ENCODE data around the gene MACROD2. TPM values are rescaled to one million over a fixed set of nuclear protein-coding genes. Genes with fewer than 3 reads are reported as not detected.
A peak's percentile ranks its signal among the peaks of the same experiment; 100 is the strongest.

MACROD2 gene
- total RNA-seq, 1 donor from 2014 or later: 17.6 TPM

DNA sequence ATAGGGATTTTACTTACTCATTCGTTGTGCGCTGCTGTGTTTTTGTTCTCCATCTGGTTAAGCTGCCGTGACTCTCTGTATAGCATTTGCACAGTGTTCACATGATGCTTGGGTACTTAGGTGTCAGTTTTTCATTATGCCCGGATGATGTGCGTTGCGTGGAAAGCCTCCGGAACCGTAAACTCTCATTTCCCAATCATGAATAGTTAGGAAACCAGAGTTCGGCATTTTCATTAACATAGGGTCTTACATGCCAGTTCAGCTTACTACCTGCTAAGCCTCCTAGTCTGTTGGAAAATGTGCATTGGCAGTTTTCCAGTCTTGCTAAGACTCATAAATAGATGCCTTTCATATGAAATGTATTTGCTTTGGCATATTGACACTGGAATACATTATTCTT, 825.5 kb downstream of the MACROD2 start:
- no peak for DNase-seq

DNA sequence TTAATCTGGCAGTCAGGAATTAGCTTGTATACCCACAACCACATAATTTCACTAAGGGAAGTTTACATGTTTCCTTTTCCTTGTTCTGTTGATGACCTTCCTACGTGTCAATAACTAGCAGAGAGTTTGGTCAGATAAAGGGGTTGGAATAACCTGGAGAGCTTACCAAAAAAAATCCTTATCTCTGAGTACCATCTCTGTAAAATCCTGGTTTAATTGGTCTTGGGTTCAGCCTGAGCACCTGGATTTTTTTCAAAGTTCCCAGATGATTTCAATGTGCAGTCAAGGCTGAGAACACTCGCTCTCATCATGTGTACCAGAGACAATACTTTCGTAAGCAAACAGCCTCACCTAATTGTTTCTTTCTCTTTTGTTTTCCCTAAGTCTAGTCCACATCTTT, 825.9 kb downstream of the MACROD2 start:
- no peak for DNase-seq

DNA sequence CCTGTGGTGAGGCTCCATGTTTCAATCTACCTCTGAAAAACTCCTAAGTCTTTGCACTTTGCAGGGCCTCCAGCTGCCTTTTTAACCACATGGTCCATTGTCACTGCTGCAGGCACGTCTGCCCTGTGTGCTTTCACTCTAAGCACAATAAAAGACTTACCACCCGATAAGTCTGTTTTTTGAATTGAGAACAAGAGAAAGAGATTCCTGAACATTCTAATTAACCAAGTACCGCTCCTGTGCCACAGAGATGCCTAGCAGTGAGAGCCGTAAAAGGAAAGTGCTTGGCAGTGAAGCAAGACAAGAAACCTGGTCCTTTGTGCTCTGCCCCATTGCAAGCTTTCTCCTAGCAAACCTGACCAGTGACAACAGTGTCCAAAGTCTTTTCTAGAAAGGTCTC, 829.7 kb downstream of the MACROD2 start:
- DNase-seq: no peak

DNA sequence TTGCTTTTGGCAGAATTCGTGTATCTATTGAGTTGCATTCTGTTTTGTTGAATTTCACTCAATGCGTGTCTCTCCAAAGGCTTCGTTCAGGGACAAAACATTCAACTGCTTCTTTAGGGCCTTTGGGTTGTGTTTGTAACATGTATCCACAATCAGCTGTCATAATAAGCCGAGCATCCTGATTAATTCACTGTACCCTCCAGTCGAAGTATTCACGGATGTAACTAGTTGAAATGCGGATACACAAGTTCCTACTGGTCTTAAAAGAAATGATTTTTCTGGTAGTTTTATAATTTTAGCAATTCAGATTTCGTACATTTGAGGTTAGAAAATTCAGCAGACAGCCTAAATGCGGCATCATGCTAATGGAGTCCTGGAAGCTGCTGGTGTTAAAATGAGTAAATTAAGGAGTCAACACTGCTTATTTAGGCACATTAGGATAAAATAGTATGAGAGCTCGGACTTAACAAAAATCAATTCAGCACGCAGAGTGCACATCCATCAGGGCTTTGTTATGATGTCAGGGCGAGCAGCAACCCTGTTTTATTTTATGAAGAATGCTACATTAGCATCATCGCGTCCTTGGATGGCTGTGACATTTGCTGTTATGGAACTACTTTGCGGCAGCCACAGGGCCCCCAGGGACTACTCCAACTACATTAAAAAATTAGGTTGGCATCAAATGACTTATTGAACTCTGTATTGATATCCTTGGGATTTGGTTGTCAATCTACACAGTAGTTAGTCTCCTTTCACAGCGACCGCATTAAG, 831.4 kb downstream of the MACROD2 start:
- no peak for DNase-seq

DNA sequence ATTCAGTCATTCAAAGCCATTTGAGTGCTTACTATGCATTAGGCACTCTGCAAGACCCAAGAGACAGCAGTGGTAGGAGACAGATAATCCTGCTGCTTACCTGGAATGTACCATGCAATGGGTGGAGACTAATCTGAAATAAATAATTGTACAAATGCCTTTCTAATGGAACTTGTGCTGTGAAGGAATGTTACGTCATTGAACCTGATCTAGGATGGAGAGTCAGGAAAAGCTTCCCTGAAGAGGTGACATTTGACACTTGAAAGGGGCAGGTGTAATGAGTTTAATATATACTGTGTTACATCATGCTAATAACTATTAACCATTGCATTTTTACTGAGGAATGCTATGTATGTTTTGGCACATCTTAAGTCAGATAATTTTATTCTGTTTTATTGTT, 833.1 kb downstream of the MACROD2 start:
- DNase-seq: no peak

DNA sequence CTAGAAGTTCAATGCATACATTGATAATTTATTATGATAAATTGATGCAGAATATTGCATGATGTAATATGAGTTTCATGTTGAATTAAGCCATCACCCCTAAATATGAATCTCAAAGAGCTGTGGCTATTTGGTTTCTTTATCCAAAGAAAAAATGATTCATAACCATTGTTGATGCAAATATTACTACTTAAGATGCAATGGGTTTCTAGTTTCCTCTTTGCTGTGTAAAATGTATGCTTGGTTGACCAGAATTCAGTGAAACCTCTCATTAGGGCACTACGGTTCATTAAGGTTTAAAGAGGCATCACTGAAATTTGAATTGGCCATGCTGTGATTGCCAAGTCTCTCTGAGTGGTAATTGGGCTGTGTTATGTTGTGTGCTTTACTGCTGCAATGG, 834.6 kb downstream of the MACROD2 start:
- DNase-seq: no peak

DNA sequence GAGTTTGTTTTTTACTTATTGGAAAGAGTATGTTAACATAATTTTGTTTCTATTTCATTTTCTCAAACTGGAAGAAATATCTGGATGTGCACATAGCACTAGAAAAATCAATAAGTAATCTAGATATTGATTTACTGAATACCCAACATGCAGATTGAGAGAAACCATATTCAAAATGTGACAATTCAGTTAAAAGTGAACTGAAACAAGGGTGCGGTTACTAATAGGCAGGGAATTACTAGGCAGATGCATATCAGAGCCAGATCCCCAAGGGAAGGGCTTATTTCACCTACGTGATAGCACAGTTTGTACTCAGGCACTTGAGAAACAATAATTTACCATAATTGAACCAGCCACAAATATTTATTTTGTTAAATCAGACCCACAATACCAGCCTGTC, 835.1 kb downstream of the MACROD2 start:
- DNase-seq: no peak

DNA sequence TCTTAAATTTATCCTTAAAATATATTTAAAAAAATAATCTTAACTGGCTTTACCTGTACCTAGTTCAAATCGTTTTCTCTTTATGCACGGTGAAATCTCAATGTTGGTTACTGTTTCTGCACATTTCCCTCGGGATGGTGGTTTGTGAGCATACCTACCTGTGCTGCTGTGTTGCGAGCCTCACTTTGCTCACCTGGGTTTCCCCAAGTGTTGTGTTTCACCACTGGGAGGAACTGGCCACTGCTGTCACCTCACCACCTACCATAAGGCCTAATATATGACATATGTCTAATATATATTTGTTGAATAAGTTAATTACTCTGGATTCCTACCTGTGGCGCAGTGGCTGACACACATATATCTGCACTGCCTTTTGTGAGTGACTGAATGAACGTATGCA, 835.6 kb downstream of the MACROD2 start:
- no peak for DNase-seq

DNA sequence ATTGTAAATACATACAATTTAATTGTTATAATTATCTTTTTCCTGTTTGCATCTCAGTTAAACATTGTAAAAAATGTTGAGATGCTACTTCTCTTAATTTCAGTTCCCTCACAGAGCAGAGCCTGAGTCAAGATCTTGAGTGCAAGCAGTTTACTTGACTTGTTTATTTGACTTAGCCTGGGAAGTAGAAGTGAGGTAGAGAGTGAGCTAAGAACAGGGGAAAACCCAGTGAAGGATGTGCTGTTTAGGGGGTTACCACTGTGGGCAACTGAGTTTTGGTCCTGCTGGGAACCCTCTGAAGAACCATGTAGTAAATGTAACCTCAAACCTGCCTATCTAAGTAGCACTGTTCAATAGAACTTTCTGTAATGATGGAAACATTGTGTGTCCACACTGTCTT, 837.3 kb downstream of the MACROD2 start:
- no peak for DNase-seq

DNA sequence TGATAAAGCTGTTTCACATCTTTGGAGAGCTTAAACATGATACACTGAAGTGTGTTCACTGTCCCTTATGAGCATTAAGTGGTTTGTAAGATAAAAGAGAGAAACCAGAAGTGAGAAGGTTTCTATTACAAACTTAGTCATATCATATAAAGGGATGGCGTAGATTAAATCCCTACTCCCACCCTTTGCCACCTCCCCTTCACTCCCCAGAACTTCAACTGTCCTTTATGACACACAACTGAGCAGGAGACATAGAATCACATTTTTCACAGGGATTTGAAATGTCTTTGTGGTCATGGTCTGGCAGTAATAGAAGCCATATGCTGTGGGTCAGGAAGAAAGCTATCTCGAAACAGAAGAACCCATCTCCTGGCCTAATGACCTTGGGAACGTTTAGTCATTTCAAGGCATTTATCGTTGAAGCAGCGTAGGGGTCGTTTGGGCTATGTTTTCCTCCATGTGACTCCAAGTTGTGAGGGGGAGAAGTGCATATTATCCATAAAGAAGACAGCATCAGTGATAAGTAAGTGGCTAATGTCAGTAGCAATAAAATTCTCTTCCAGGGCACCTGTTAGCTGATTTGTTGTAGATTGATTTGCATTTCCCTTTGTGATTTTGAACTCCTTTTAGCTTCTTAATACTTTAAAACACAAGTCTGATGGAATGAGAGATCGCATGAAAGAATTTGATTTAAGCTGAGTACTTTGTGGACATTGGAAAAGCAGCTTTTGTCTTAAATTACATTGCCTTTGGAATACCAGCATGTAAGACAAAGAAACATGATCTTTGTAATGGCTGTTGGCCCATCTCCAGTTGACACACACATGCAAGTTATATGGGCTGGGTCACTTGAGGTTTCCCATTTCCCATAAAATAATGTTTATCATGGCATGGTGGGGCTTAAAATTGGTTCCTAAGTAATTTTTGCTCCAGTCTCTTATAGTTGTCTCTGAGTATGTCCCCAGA, 843.6 kb downstream of the MACROD2 start:
- no peak for DNase-seq

DNA sequence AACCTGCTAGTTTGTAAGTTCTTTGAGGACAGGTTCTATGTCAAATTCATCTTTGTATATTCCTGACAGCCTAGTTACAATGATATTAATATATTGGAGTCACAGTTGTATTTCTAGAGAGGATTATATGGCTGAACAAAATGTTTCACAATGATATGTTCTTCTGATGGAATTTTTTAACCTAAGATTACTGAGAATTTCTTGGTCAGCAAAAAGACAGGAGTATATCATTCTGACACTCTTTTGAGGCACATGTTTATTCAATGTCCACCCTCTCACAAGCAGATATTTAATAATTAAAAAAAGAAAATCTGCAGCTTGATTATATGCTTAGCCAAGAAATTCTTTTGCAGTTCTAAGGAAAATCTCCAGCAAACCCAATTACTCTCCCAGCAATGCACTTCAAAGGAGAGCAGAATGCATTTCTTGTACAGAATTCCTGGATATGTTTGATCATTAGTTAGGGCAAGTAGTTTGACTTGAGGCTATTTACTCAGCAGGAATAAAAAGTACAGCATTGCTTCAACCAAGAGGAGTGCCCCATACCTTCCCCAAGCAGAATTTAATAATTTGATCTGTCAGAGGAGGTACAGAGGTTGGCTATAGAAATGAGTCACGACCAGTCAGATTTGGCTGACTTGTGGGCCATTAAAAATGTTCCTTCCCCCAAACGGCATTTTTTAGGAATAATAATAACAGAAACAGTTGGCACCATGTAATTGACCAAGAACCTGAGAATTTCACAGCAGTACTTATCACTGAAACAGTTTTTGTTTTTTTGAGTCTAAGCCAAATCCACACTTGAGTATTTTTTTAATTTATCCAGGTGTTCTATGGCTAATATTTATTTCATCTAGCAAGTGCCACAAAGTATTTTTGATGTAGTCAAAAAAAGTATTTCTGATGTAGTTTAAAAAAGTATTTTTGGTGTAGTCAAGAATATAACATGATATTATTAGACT, 850.2 kb downstream of the MACROD2 start:
- DNase-seq: no peak

DNA sequence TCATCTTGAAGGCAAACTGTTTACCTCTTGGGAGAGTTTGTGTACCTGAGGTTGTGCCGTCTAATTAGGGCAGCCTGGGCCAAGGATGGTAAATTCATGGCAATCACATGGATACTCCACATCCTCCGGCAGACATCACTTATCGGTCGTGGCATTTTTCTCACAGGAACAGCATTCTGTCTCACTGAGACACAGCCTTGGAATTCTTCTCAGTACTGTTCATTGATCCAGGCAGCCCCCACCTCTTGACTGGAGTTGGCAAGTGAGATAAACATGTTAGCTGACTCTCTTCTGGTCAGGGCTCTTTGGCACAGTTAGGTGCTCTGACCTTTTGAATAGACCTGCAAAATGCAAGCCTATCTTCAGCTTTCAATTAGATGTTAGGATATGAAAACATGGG, 853.5 kb downstream of the MACROD2 start:
- DNase-seq: no peak

DNA sequence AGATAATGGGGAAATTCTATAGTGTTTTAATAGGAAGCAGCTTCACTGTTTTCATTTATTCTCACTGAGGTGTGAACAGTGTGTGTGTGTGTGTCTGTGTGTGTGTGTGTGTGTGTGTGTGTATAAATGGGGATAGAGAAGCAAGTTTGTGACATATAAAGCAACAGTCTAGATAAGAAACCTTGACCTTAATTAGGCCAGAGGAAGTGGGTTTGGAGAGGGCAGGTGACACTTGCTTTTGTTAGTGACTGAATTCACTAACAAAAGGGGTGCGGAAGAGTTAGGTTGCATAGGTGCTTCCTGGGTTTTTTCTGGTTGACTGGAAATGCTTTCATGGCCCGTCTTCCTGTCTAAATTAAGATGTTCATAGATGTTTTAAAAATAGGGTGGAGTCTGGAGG, 857.8 kb downstream of the MACROD2 start:
- no peak for DNase-seq

DNA sequence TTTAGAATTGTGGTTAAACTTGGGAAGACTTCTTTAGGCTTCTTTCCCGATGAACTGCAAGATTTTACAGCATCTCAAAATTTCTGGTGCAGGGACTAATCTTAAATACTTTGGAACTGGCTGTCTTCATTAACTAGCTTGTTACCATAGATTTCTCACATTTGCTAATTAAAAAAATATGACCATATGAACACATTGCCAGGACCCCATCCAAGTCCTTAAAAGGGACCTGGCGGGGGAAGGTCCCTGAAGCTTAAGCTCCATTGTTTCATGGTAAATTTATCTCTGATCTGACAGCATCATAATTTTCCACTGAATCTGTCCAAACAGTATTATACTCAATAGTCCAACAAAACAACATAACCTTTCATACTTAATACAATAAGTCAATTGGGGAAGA, 859.9 kb downstream of the MACROD2 start:
- DNase-seq: peak; percentile 5

DNA sequence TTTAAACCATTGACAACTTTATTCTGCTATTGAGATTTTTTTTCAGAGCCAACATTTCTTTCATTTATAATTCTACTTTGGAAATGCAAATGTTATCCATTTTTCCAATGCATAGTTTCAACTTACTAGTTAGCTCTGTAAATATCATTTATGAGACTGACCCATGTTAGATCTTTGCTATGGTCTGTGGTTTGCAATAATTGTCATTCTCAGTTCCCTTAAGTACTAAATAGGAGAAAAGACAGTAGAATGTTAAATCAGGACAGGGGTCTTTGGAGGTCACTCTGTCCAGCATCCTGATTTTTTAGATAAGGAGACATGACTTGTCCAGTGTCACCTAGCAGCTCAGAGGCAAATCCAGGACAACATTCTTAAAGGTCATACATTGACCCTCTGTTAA, 864.3 kb downstream of the MACROD2 start:
- no peak for DNase-seq

DNA sequence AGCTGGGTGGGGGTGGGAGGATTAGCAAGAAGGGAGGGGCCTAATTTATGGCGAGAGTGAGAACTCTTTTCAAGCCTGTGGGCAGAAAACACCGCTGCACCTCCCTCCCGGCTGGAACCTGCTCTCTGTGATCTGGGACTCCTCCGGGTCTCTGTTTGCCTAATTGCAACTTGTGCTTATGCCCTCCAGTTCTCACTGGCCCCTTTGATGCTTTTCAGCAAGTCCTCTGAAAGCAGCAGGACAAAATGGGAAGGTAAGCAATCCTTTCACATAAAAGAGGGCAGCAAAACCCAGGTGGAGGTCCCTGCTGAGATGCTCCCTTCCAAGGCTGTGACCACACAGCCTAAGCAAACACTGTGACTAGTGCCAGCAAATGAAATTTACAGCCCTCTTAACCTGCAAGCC, 865.1 kb downstream of the MACROD2 start:
- DNase-seq: no peak

DNA sequence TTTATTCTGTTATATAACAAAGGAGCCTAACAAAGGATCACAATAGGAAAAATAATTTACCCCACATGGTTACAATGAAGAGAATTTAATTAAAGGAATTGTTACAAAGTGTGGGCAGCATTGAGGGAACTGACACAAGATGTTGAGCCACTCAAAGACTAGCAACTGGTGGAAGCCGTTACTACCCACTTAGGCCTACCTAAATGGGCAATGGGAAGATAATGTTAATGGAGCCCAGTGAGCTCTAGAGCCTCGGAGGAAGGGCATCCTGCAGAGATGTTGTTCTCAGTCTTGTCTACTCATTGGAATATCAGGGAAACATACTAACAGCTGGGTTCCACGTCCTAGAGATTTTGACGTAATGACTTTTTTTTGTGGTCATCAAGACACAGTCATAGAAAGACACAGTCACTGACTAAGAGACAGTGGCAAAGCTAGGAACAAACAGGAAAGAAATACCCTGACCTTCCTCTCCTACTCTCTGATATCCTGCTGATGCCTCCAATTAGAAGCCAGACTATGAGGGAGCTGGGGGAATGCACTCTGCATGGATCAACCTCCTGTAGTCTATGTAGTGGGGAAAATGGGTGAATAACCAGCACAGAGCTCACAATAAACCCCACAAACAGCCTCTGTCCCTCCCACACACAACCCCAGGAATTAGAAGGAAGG, 865.8 kb downstream of the MACROD2 start:
- no peak for DNase-seq

DNA sequence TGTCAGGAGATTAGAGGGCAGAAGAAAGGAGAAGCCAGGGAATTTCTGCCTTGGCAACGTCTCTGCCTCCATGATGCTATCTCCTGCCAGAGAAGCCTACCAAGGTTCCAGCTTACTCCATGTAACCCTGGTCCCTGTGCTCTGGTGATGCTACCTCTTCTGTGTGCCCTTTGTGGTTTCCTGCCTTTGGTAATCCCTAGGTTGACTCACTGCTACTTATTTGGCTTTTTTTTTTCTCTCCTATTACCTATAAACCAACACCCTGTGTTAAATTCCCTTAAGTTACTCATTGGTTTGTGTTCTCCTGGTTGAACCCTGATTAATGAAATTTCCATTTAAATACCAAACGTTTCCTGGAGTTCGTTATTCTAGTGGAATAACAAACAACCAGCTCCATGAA, 869.9 kb downstream of the MACROD2 start:
- DNase-seq: no peak

DNA sequence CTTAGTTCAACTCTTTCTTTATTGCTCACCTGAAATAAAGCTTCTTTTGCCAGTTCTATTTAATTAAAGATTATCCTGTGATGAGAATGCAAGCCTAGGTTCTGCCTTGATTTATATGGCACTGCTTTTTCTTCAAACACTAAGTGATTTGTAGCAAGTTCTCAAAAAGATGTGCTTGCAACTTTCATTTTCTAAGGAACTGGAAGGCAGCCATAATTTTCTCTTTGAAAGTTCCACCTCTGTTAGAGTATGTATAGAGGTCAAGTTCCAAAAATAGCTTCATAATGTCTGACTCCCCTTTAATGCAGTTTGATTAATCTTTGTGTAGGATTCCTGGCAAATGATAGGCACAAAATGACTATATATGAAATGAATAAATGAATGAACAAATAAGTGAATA, 870.4 kb downstream of the MACROD2 start:
- DNase-seq: no peak

DNA sequence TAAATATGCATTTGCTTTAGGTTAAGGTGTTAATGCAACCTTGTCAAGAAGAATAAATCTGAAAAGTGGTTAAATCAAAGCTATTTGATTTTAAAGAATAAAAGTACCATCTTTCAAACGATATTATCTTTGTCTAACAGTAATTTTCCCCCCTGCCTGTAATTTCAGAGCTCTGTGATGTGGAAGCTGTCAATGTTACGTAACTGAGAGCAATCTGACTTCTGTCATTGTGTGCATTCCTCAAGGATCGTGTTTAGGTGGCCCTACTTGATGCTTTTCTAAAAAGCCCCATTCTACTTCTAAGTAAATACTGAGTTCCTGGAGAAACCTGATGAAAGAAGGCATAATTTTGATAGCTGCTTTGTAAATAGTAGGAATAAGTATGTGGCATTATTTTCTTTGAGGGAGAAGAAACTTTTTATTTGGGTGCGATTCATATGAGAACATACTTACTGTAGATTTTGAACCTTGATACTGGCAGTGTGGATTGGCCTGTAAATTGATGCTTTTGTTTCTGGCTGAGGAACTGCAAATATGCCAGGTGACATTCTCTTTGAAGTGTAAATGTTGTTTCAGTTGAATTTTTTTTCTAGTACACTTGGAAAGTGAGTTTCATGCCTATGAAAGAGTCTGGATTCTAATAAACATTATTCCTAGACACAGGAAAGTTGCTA, 871.7 kb downstream of the MACROD2 start:
- DNase-seq: no peak
